SK-N-SH (cell line): ENCODE data around the gene PIP5K1B.

Source experiments
- CTCF ChIP-seq: fragments of 200-600 bp; sonication (generic); IDR thresholded peaks from 2 replicates; pipeline ENCODE4 v1.6.1; 2017; ENCODE audit warnings: antibody characterized with exemption, mild to moderate bottlenecking, moderate library complexity
- TCF12 ChIP-seq: IDR thresholded peaks from 2 replicates; pipeline ENCODE4 v1.4.0; 2012

GRCh38 chr9:68896486-68896885 lies 191.4 kb downstream of the PIP5K1B start:
- TF ChIP-seq CTCF (no peak), TCF12 (no peak)
